Epithelial cell of esophagus (primary cell): ENCODE results near the gene BLMH.

Experiments
- DNase-seq: peaks from one replicate; pipeline ENCODE4 v3.0.0; 2010; ENCODE audit warnings: low read depth
- H3K4me3 ChIP-seq: 2 replicates; pipeline ENCODE4 v1.5.1; 2011; ENCODE audit warnings: mild to moderate bottlenecking, low read length, control low read depth
- CTCF ChIP-seq: IDR thresholded peaks from 2 replicates; pipeline ENCODE4 v1.5.1; 2011; ENCODE audit warnings: low read depth, mild to moderate bottlenecking, low read length, control low read depth, inconsistent platforms; ENCODE audit not compliant: insufficient read depth; ENCODE audit errors: missing control alignments

The BLMH gene

DNA sequence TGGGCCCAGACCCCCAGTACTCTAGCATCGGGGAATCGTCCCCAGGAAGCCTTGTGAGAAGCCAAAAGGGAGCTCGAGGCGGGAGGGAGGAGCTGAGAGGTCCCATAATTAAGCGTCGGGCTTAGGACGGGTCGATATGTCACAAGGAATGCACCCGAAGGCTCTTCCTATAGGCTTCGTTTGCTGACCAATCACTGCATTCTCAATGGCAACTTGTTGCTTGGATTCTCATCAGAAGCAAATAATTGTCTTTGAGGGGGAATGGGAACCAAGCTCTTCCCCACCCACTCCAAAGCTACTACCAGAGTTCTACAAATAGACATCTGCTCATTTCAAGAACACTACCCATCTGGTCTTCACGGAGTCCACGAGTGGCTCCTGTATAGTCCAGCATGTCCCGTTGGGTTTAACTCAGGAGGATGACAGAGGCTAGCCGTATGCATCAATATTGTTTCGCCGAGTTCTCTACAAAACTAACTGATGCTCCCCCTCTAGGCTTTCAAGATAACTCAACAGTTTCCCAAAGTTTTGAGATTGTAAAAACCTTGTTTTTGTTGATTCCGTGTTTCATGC is 628 bp upstream of the BLMH start:
- H3K4me3 ChIP-seq: peak overlapping the region; percentile 86
- DNase-seq: peak; percentile 11
- no peak for TF ChIP-seq CTCF

DNA sequence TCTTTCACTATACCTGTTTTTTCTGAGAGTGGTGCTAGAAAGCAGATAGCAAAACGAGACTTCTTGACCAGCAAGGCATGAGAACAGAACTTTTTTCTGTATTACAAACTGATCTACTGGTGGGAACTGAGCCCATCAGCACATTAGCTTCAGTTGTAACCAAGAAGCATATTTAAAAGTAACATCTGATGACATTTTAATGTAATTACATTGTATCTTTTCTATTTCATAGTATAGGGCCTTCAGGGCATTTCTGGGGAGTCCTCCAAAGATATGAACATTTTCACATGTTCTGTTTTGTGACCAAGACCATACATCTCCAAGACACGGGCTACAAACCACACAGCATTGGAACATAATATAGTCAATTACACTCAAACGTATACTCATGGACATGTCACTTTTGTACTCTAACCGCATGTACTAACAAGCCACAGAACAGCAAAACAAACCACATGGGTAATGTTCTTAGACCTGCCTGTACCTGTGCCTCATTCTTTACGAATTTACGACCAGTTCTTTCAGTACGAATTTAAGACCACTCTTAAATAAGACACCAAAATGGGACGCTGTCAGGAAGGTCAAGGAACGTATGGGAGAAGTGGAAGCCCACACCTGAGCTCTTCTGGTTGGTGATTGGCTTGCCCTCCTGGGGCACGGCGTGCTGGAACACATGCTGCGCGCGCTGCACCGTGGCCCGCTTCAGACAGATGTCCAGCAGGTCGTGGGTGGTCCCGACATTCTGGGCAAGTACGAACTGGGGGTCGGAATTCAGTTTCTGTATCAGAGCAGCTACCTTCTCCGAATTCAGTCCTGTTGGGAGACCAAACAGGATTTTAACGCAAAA is 825 bp downstream of the BLMH start:
- DNase-seq: peak; percentile 80
- TF ChIP-seq CTCF: no peak

GRCh38 chr17:30290077-30290476 is 1.7 kb downstream of the BLMH start:
- no peak overlapping the region for H3K4me3 ChIP-seq
- DNase-seq: no peak
- TF ChIP-seq CTCF: no peak

More for the DNA sequence above, 825 bp downstream of the BLMH start:
- H3K4me3 ChIP-seq: peak overlapping the region; percentile 86

DNA sequence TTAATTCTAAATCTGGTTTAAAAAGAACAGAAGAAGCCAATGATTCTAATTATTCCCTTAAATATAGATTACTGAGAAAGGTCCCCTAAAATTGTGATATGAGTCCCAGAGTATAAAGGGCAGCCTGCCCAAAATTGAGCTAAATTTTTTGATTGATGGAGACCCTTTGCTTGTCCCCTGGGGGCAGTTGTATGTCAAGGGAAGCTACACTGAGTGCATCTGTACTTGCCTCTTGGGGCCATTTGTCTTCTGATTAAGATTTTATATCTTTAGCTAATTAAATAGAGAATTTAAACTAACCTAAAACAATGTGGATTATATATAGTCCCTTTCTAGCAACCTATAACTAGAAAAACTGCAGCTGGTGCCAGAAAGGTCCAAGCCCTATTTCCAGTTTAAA is 12.6 kb downstream of the BLMH start:
- H3K4me3 ChIP-seq: no peak overlapping the region
- no peak for DNase-seq
- TF ChIP-seq CTCF: no peak

GRCh38 chr17:30278032-30278431 is 13.7 kb downstream of the BLMH start:
- peak; percentile 33 for DNase-seq
- peak; percentile 42 for TF ChIP-seq CTCF
- H3K4me3 ChIP-seq: no peak overlapping the region

GRCh38 chr17:30275911-30276310 is 15.8 kb downstream of the BLMH start:
- TF ChIP-seq CTCF: no peak
- DNase-seq: no peak
- no peak overlapping the region for H3K4me3 ChIP-seq

GRCh38 chr17:30274887-30275286 is 16.9 kb downstream of the BLMH start:
- no peak overlapping the region for H3K4me3 ChIP-seq
- DNase-seq: no peak
- no peak for TF ChIP-seq CTCF
